Measurements from ENCODE around the gene NADSYN1.

GRCh38 chr11:71476031-71476430, 23.0 kb downstream of the NADSYN1 start:
- TF ChIP-seq CTCF (conservative IDR thresholded peaks at IDR 0.05; ENCODE audit: low read depth in 2 of 2): no peak
- TF ChIP-seq NANOG (IDR thresholded peaks at IDR 0.05; ENCODE audit: borderline replicate concordance): no peak

Measured in GM23338 (cell line).